ENCODE measurements around the gene OTUB2. TPM values are rescaled to one million over a fixed set of nuclear protein-coding genes. Genes with fewer than 3 reads are reported as not detected.

The OTUB2 gene
- total RNA-seq, 1 donor from 2014 or later: 1.3 TPM

DNA sequence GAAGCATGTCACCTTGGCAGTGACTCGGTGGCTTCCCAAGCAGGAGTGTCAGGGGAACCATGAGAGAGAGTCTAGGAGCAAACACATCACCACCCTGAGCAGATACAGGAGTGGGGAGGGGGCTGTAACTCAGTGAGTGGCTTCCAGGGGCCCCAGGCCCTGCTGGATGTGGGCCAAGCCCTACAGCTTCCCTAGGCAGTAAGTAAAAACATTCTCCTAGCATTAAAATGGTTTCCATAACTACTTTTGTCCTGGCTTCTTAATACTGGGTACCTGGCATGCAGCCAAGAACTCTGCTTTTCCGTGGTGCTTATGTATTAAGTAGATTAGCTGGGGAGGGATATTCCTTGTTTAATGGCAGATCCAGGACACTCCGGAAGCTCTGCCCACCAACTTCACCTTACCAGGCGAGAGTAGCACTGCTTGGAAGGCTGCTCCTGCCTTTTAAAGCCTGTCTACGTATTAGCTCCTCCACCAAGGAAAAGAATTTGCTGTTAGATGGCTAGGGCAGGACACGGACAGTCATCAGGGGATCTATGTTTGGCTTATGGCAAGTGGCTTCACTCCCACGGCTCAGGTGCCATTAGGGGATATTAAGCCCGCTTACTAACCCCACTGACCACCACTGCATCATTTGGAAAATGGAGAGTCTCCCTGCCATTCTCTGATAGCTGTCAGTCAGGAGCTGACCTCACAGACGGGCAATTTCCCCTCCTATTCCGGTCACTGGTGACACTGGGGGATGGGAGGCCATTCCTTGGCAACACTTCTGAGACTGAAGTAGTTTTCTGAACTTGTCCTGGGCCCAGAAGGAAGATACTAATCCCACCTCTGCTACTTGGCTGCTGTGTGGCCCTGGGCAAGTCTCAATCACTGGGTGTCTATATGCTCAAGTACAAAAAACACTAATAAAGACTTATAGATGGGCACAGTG, 22.8 kb downstream of the OTUB2 start:
- FAIRE-seq: no peak
- Histone ChIP-seq H3K36me3 (ENCODE audit: control insufficient read depth, insufficient read depth, low read length) (peaks cover 37% of the 10 kb centered on the region), H3K27me3 (ENCODE audit: control insufficient read depth, insufficient read depth, low read length) (no peaks in the 10 kb centered on the region), H3K4me3 (ENCODE audit: low read depth, low read length) (no peak overlapping the region)
- TF ChIP-seq, protein P1, sequence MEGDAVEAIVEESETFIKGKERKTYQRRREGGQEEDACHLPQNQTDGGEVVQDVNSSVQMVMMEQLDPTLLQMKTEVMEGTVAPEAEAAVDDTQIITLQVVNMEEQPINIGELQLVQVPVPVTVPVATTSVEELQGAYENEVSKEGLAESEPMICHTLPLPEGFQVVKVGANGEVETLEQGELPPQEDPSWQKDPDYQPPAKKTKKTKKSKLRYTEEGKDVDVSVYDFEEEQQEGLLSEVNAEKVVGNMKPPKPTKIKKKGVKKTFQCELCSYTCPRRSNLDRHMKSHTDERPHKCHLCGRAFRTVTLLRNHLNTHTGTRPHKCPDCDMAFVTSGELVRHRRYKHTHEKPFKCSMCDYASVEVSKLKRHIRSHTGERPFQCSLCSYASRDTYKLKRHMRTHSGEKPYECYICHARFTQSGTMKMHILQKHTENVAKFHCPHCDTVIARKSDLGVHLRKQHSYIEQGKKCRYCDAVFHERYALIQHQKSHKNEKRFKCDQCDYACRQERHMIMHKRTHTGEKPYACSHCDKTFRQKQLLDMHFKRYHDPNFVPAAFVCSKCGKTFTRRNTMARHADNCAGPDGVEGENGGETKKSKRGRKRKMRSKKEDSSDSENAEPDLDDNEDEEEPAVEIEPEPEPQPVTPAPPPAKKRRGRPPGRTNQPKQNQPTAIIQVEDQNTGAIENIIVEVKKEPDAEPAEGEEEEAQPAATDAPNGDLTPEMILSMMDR (IDR thresholded peaks at IDR 0.05; ENCODE audit: insufficient read depth, low read length, severe bottlenecking): no peak
- no peak for DNase-seq (ENCODE audit: low read depth)

DNA sequence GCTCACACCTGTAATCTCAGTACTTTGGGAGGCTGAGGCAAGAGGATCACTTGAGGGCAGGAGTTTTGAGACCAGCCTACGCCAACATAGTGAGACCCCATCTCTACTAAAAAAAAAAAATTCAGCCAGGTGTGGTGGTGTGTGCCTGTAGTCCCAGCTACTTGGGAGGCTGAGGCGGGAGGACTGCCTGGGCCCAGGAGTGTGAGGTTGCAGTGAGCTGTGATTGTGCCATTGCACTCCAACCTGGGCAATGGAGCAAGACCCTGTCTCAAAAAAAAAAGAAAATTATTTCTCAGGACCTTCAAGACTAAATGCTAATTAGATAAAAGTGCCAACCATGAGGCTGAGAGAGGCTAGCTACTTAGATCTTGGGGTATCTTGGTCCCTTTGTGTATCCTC, 23.5 kb downstream of the OTUB2 start:
- FAIRE-seq (no peak), DNase-seq (ENCODE audit: low read depth) (no peak)
- TF ChIP-seq, protein P1 (IDR thresholded peaks at IDR 0.05; ENCODE audit: insufficient read depth, low read length, severe bottlenecking): no peak
- H3K27me3 ChIP-seq (ENCODE audit: control insufficient read depth, insufficient read depth, low read length): no peaks in the 10 kb centered on the region
- no peak overlapping the region for H3K4me3 ChIP-seq (ENCODE audit: low read depth, low read length)
- H3K36me3 ChIP-seq (ENCODE audit: control insufficient read depth, insufficient read depth, low read length): peaks cover 37% of the 10 kb centered on the region

DNA sequence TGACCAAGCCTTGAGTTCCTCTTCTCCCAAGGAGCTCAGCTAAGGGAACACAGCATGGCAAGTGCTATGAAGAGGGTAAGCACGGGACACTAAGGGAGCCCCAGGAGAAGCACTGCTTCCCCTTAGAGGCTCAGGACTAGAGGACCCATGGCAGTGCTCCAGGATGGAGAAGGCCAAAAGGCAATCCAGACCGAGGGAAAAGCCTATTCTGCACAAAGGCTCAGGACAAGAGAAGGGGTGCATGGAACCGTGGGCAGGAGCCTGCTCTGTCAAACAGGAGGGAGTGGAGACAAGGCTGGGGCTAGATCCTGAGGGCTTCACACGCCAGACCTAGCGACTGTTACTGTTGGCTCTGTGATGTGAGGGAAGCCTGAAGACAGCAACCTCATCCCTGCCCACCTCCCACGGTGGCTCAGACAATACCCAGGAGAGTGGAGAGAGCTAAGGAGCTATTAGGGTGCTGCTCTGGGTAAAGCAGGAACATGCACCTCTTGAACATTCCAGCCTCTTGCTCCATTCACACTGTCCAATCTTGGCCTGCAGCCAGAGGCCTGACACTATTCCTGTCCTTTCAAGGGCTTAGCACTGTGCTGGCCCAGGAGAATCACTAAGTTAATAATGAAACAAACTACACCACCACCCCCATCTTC, 24.2 kb downstream of the OTUB2 start:
- no peak for DNase-seq (ENCODE audit: low read depth)
- peak; percentile 32 for FAIRE-seq
- Histone ChIP-seq H3K36me3 (ENCODE audit: control insufficient read depth, insufficient read depth, low read length) (peaks cover 37% of the 10 kb centered on the region), H3K4me3 (ENCODE audit: low read depth, low read length) (no peak overlapping the region), H3K27me3 (ENCODE audit: control insufficient read depth, insufficient read depth, low read length) (no peaks in the 10 kb centered on the region)
- TF ChIP-seq, protein P1 (IDR thresholded peaks at IDR 0.05; ENCODE audit: insufficient read depth, low read length, severe bottlenecking): no peak

GRCh38 chr14:94051115-94051514, 25.0 kb downstream of the OTUB2 start:
- TF ChIP-seq, protein P1 (IDR thresholded peaks at IDR 0.05; ENCODE audit: insufficient read depth, low read length, severe bottlenecking): peak; percentile 63
- Histone ChIP-seq H3K27me3 (ENCODE audit: control insufficient read depth, insufficient read depth, low read length) (no peaks in the 10 kb centered on the region), H3K36me3 (ENCODE audit: control insufficient read depth, insufficient read depth, low read length) (peaks cover 32% of the 10 kb centered on the region), H3K4me3 (ENCODE audit: low read depth, low read length) (no peak overlapping the region)
- DNase-seq (ENCODE audit: low read depth) (peak; percentile 31), FAIRE-seq (no peak)

DNA sequence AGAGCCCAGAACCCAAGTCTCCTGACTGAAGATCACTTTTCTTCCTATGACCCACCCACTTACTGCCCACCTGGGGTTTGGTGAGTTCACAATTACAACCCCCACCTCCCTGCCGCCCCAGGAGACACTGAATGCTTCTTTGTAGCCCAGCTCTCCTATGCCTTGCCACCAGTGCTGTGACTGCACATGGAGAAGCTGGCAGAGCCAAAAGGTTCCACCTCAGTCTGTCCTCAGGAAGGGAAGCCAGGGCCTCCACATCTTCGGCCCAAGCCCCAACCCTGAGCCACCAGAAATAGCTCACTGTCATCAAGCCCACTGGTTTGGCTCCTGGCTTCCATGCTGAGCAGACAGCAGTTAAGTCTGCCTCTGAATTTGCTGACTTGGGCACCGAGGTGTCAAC, 25.6 kb downstream of the OTUB2 start:
- Histone ChIP-seq H3K4me3 (ENCODE audit: low read depth, low read length) (no peak overlapping the region), H3K27me3 (ENCODE audit: control insufficient read depth, insufficient read depth, low read length) (no peaks in the 10 kb centered on the region), H3K36me3 (ENCODE audit: control insufficient read depth, insufficient read depth, low read length) (peaks cover 32% of the 10 kb centered on the region)
- TF ChIP-seq, protein P1 (IDR thresholded peaks at IDR 0.05; ENCODE audit: insufficient read depth, low read length, severe bottlenecking): no peak
- FAIRE-seq (no peak), DNase-seq (ENCODE audit: low read depth) (no peak)
